H1 (cell line): ENCODE data around the gene CLPTM1L. TPM values are rescaled to one million over a fixed set of nuclear protein-coding genes. Genes with fewer than 3 reads are reported as not detected.
A peak's percentile ranks its signal among the peaks of the same experiment; 100 is the strongest.

Experiments
- CTCF ChIA-PET: fragments of 300-600 bp; sonication (Branson Sonifier 250); formaldehyde crosslinking; loops from one replicate; lab custom pipeline; 2021; ENCODE audit not compliant: partially characterized antibody; lab: Charles Lee
- POLR2A ChIA-PET: fragments of 300-600 bp; sonication (Branson Sonifier 250); formaldehyde crosslinking; loops from one replicate; lab custom pipeline; 2021; ENCODE audit warnings: inconsistent platforms; ENCODE audit not compliant: partially characterized antibody; lab: Charles Lee
- DNase-seq, 2 experiments: peaks; one replicate each; pipeline versions ENCODE4 v3.0.0 to v3.0.0-alpha.2; 2010 to 2022; ENCODE audit warnings: low spot score in 2 of 2, low read depth in 1 of 2, mixed read lengths in 1 of 2
- FAIRE-seq: peaks from 2 replicates; lab custom pipeline; 2011; peaks lifted over from hg19 to GRCh38; lab: Jason Lieb, UNC
- H2AFZ ChIP-seq: 2 replicates; pipeline ENCODE4 v1.8.1; 2012; ENCODE audit warnings: low read length, inconsistent platforms
- H2AK5ac ChIP-seq: 2 replicates; pipeline ENCODE4 v1.6.1; 2013; ENCODE audit warnings: low read depth, low read length
- H2BK120ac ChIP-seq: replicated peaks from 2 replicates; pipeline ENCODE3; 2013; ENCODE audit warnings: low read depth, low read length, inconsistent platforms
- H2BK12ac ChIP-seq: 2 replicates; pipeline ENCODE4 v1.6.1; 2013; ENCODE audit warnings: low read depth, low read length
- H2BK15ac ChIP-seq: 2 replicates; pipeline ENCODE4 v1.6.1; 2013; ENCODE audit warnings: low read length
- H2BK20ac ChIP-seq: 2 replicates; pipeline ENCODE4 v1.6.1; 2013; ENCODE audit warnings: low read length
- H2BK5ac ChIP-seq: 2 replicates; pipeline ENCODE4 v1.6.1; 2013; ENCODE audit warnings: low read depth, low read length
- H3K14ac ChIP-seq: 2 replicates; pipeline ENCODE4 v1.6.1; 2013; ENCODE audit warnings: inconsistent platforms; ENCODE audit not compliant: insufficient read length
- H3K18ac ChIP-seq: 2 replicates; pipeline ENCODE4 v1.6.1; 2013; ENCODE audit warnings: low read length; ENCODE audit errors: extremely low read depth
- H3K23ac ChIP-seq: 2 replicates; pipeline ENCODE4 v1.6.1; 2013; ENCODE audit warnings: inconsistent platforms; ENCODE audit not compliant: insufficient read length
- H3K23me2 ChIP-seq: 2 replicates; pipeline ENCODE4 v1.6.1; 2013; ENCODE audit warnings: low read depth, low read length
- H3K27ac ChIP-seq: 2 replicates; pipeline ENCODE4 v1.6.1; 2011; ENCODE audit warnings: low read depth, low read length, inconsistent platforms
- H3K27me3 ChIP-seq, 4 experiments: replicated peaks in 1 of 4; 1 replicate in 1 of 4; 2 replicates in 3 of 4; pipeline versions ENCODE4 v1.6.1 to v1.8.1; 2011 to 2013; ENCODE audit warnings: low read length in 3 of 4, mild to moderate bottlenecking in 3 of 4, inconsistent platforms in 2 of 4, mixed read lengths in 2 of 4, moderate library complexity in 1 of 4; ENCODE audit not compliant: control insufficient read depth in 3 of 4, insufficient read depth in 3 of 4; ENCODE audit errors: extremely low read depth in 1 of 4
- H3K36me3 ChIP-seq, 4 experiments: 2 replicates each; pipeline versions ENCODE4 v1.6.1 to v1.8.1; 2011 to 2013; ENCODE audit warnings: mild to moderate bottlenecking in 4 of 4, low read length in 3 of 4, moderate library complexity in 2 of 4, control low read depth in 1 of 4, inconsistent platforms in 1 of 4; ENCODE audit not compliant: insufficient read depth in 4 of 4, control insufficient read depth in 2 of 4
- H3K4ac ChIP-seq: replicated peaks from 2 replicates; pipeline ENCODE3; 2013; ENCODE audit warnings: low read length, low read depth, mixed read lengths, inconsistent platforms; ENCODE audit not compliant: insufficient read length
- H3K4me1 ChIP-seq, 4 experiments: replicated peaks in 1 of 4; 1 replicate in 1 of 4; 2 replicates in 3 of 4; pipeline versions ENCODE4 v1.6.1 to v1.8.1; 2011 to 2013; ENCODE audit warnings: low read length in 3 of 4, inconsistent platforms in 2 of 4, mixed read lengths in 1 of 4; ENCODE audit not compliant: insufficient read depth in 4 of 4, control insufficient read depth in 3 of 4
- H3K4me2 ChIP-seq, 2 experiments: 2 replicates each; pipeline versions ENCODE4 v1.6.1 to v1.8.1; 2011 to 2013; ENCODE audit warnings: low read depth in 2 of 2, low read length in 2 of 2, control low read depth in 1 of 2, inconsistent platforms in 1 of 2, mild to moderate bottlenecking in 1 of 2; ENCODE audit not compliant: insufficient read depth in 1 of 2
- H3K4me3 ChIP-seq, 4 experiments: fragments of 200-600, 300-600 bp in 1 of 4; sonication (generic), shearing (Covaris generic), sonication (Bioruptor Twin) in 1 of 4; 2 replicates each; pipeline versions ENCODE4 v1.5.1 to v1.8.1; 2011 to 2016; ENCODE audit warnings: low read length in 4 of 4, low read depth in 3 of 4, control low read depth in 2 of 4, inconsistent platforms in 2 of 4, mild to moderate bottlenecking in 2 of 4, mixed read lengths in 1 of 4, moderate library complexity in 1 of 4; ENCODE audit not compliant: insufficient read depth in 2 of 4; ENCODE audit errors: extremely low read depth in 1 of 4
- H3K56ac ChIP-seq: replicated peaks from 2 replicates; pipeline ENCODE3; 2013; ENCODE audit warnings: low read depth, mild to moderate bottlenecking, mixed read lengths, low read length, inconsistent platforms; ENCODE audit not compliant: insufficient read length
- H3K79me1 ChIP-seq: 2 replicates; pipeline ENCODE4 v1.6.1; 2013; ENCODE audit warnings: low read depth, low read length, control low read depth
- H3K79me2 ChIP-seq, 2 experiments: 2 replicates each; pipeline versions ENCODE4 v1.6.1 to v1.8.1; 2012 to 2013; ENCODE audit warnings: low read length in 2 of 2, mild to moderate bottlenecking in 2 of 2, inconsistent platforms in 1 of 2; ENCODE audit not compliant: insufficient read depth in 2 of 2, control insufficient read depth in 1 of 2
- H3K9ac ChIP-seq, 4 experiments: replicated peaks in 1 of 4; 1 replicate in 1 of 4; 2 replicates in 3 of 4; pipeline versions ENCODE4 v1.6.1 to v1.8.1; 2011 to 2013; ENCODE audit warnings: low read depth in 3 of 4, low read length in 3 of 4, control low read depth in 2 of 4, mild to moderate bottlenecking in 2 of 4, moderate library complexity in 2 of 4, inconsistent platforms in 1 of 4; ENCODE audit errors: extremely low read depth in 1 of 4
- H3K9me3 ChIP-seq, 2 experiments: 2 replicates each; pipeline versions ENCODE4 v1.6.1 to v1.8.1; 2012 to 2013; ENCODE audit warnings: mild to moderate bottlenecking in 2 of 2, moderate library complexity in 2 of 2, control low read depth in 1 of 2, inconsistent platforms in 1 of 2, low read depth in 1 of 2, low read length in 1 of 2, mixed read lengths in 1 of 2; ENCODE audit not compliant: insufficient read depth in 2 of 2
- H4K20me1 ChIP-seq, 2 experiments: replicated peaks in 1 of 2; 2 replicates each; pipeline versions ENCODE3 to v1.8.1; 2011 to 2013; ENCODE audit warnings: inconsistent platforms in 2 of 2, low read length in 2 of 2, mild to moderate bottlenecking in 1 of 2; ENCODE audit not compliant: insufficient read depth in 2 of 2, control insufficient read depth in 1 of 2
- H4K5ac ChIP-seq: 2 replicates; pipeline ENCODE4 v1.6.1; 2013; ENCODE audit warnings: low read length, low read depth, mixed read lengths, inconsistent platforms; ENCODE audit not compliant: insufficient read length
- H4K8ac ChIP-seq: 2 replicates; pipeline ENCODE4 v1.8.0; 2013; ENCODE audit warnings: mild to moderate bottlenecking, moderate library complexity, low read length, inconsistent platforms; ENCODE audit not compliant: insufficient read depth; ENCODE audit errors: extremely low read depth
- H4K91ac ChIP-seq: replicated peaks from 2 replicates; pipeline ENCODE3; 2013; ENCODE audit warnings: low read length, mixed read lengths, inconsistent platforms; ENCODE audit not compliant: insufficient read length
- EGR1 ChIP-seq: IDR thresholded peaks from 2 replicates; pipeline ENCODE4 v1.6.1; 2011; ENCODE audit warnings: low read depth, low read length, borderline replicate concordance
- GTF2F1 ChIP-seq: IDR thresholded peaks from 2 replicates; pipeline ENCODE4 v1.6.1; 2012; ENCODE audit warnings: low read depth, low read length, improper control_type of control experiment, borderline replicate concordance
- JUND ChIP-seq: IDR thresholded peaks from 2 replicates; pipeline ENCODE4 v1.6.1; 2011; ENCODE audit warnings: mild to moderate bottlenecking, improper control_type of control experiment, low read length
- NANOG ChIP-seq: IDR thresholded peaks from 2 replicates; pipeline ENCODE4 v1.6.1; 2011; ENCODE audit warnings: low read length, low read depth, mild to moderate bottlenecking, inconsistent platforms; ENCODE audit not compliant: insufficient read depth, poor library complexity, severe bottlenecking
- RAD21 ChIP-seq, 2 experiments: IDR thresholded peaks in 1 of 2; conservative IDR thresholded peaks in 1 of 2; 2 replicates each; pipeline ENCODE4 v1.6.1; 2011; ENCODE audit warnings: low read depth in 2 of 2, low read length in 2 of 2, improper control_type of control experiment in 1 of 2, inconsistent platforms in 1 of 2, mild to moderate bottlenecking in 1 of 2, moderate library complexity in 1 of 2
- RBBP5 ChIP-seq: IDR thresholded peaks from 2 replicates; pipeline ENCODE4 v1.7.1; 2012; ENCODE audit warnings: low read depth, mild to moderate bottlenecking, inconsistent platforms, low read length, moderate library complexity, borderline replicate concordance
- RNF2 ChIP-seq: fragments of 200-900, 300-1000 bp; sonication (generic); IDR thresholded peaks from 2 replicates; pipeline ENCODE4 v1.7.1; 2016; ENCODE audit warnings: borderline replicate concordance, low read depth, mild to moderate bottlenecking, antibody characterized with exemption, low read length; ENCODE audit not compliant: poor library complexity, severe bottlenecking; ENCODE audit errors: missing control alignments
- SP2 ChIP-seq: IDR thresholded peaks from 2 replicates; pipeline ENCODE4 v1.6.1; 2012; ENCODE audit warnings: mild to moderate bottlenecking, low read length, inconsistent platforms
- TAF1 ChIP-seq: IDR thresholded peaks from 2 replicates; pipeline ENCODE4 v1.6.1; 2011; ENCODE audit warnings: mild to moderate bottlenecking, low read depth, low read length
- TAF7 ChIP-seq: optimal IDR thresholded peaks from 2 replicates; pipeline ENCODE3; 2011; ENCODE audit warnings: low read depth, mild to moderate bottlenecking, inconsistent platforms, low read length, moderate library complexity, borderline replicate concordance
- WGBS, 2 experiments: shearing (Covaris generic) in 1 of 2; methylation state at CpG; one replicate each; pipeline versions ENCODE4 v1.1.6 to v1.1.7; 2013 to 2015; ENCODE audit warnings: low lambda C conversion rate in 2 of 2, mixed read lengths in 2 of 2, inconsistent platforms in 1 of 2, low coverage in 1 of 2, missing lambda C conversion rate in 1 of 2; ENCODE audit not compliant: insufficient replicate concordance in 2 of 2, insufficient coverage in 1 of 2, insufficient read length in 1 of 2; ENCODE audit errors: extremely low coverage in 1 of 2, missing lambda C conversion rate in 1 of 2; 5-methylcytosine and 5-hydroxymethylcytosine counted together
- polyA plus RNA-seq, 7 experiments: library from polyadenylated mRNA; depleted of rRNA in 3 of 7; stranded (reverse) in 5 of 7; unstranded in 2 of 7; fragments of >200 nt in 5 of 7; fragments of 200-250 nt in 2 of 7; gene quantifications; 1 replicate in 5 of 7; 2 replicates in 1 of 7; 4 replicates in 1 of 7; pipeline versions ENCODE4 v1.2.1 to v1.2.3, GENCODE V29; 2011 to 2013; ENCODE audit warnings: missing spikeins in 2 of 7, mixed read lengths in 2 of 7
- total RNA-seq: library from RNA; stranded (reverse); fragmentation: NEBNext Ultra II Directional; extraction: Animal tissue kit (Norgen Biotek cat#: 25700); gene quantifications from 2 replicates; pipeline ENCODE4 v1.2.1, GENCODE V29; 2021
- TF ChIP-seq, protein P1 (sequence below): IDR thresholded peaks from 2 replicates; pipeline ENCODE4 v1.6.1; 2011; ENCODE audit warnings: low read length, improper control_type of control experiment

The CLPTM1L gene
- total and polyA plus RNA-seq, 2 of the 8 experiments (the other 6 are each of a cell fraction or from before 2014, with no cell fraction given) = 102 to 119 TPM

DNA sequence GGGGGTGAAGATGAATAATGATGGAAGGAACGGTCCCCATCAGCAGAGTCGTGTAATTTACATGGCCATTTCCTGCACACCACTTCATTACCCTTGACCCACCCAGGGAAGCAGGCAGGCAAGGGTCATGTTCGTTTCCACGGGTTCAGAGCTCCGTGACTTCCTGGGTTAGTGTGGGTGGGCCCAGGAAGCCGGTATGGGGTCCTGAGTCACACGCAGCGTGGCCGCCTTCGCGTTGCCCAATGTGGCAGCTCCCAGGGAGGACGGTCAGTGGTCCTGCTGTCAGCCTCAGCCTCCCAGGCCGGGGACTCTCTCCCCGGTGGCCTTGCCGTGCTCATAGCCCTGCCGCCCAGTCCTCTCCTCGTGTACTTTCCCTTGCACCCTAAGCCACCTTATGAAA, 44.9 kb downstream of the CLPTM1L start:
- Histone ChIP-seq H2AK5ac (no peak overlapping the region), H3K14ac (no peak overlapping the region), H3K79me1 (no peaks in the 10 kb centered on the region), H2BK120ac (no peak overlapping the region), H3K27ac (no peak overlapping the region), H2BK5ac (no peak overlapping the region), H3K4me2 (no peak overlapping the region), H3K56ac (no peak overlapping the region), H3K9me3 (no peaks in the 10 kb centered on the region; a peak in 1 of 4 replicates), H4K91ac (no peak overlapping the region), H3K36me3 (no peaks in the 10 kb centered on the region), H3K4me1 (peaks cover 0 to 7% (median 6%) of the 10 kb centered on the region in 4 experiments; a peak in 5 of 7 replicates), H2BK15ac (no peak overlapping the region), H2BK20ac (no peak overlapping the region), H2AFZ (no peak overlapping the region), H3K18ac (no peak overlapping the region), H2BK12ac (no peak overlapping the region), H3K23me2 (peaks cover 5% of the 10 kb centered on the region; the same call in 1 of the 2 replicates), H3K27me3 (peaks cover 0 to 8% (median 2%) of the 10 kb centered on the region in 4 experiments; a peak in 4 of 7 replicates), H3K4ac (no peak overlapping the region), H4K8ac (0 out of 2 replicates have a peak overlapping the region, but pooled peaks have one; percentile 35), H3K23ac (no peak overlapping the region), H3K4me3 (no peak overlapping the region), H3K9ac (no peak overlapping the region), H4K20me1 (no peaks in the 10 kb centered on the region), H4K5ac (no peak overlapping the region), H3K79me2 (no peaks in the 10 kb centered on the region)
- DNase-seq (no peak), FAIRE-seq (no peak)
- 94% methylated on average over 17 of the region's 17 CpGs; no CpG with 5 or more reads in 1 of the 2 experiments for WGBS, 2 experiments
- ChIA-PET POLR2A (interaction anchor here (1.2 kb wide), 1 partner anchor 15 kb away, joined by 5 read pairs; no protein-coding TSS in a partner anchor), CTCF (interaction anchor here (1.3 kb wide), 1 partner anchor 180 kb away, joined by 3 read pairs; no protein-coding TSS in a partner anchor)
- no peak for TF ChIP-seq RAD21 (IDR thresholded peaks at IDR 0.05 in 1 of 2, conservative IDR thresholded peaks at IDR 0.05 in 1 of 2; ENCODE audit: low read depth in 2 of 2, low read length in 2 of 2)
- no peak for TF ChIP-seq NANOG
- TF ChIP-seq GTF2F1 = no peak
- TF ChIP-seq SP2 = no peak
- TF ChIP-seq TAF7 = no peak
- no peak for TF ChIP-seq TAF1
- TF ChIP-seq EGR1 = no peak
- TF ChIP-seq RNF2 = no peak
- TF ChIP-seq, protein P1, sequence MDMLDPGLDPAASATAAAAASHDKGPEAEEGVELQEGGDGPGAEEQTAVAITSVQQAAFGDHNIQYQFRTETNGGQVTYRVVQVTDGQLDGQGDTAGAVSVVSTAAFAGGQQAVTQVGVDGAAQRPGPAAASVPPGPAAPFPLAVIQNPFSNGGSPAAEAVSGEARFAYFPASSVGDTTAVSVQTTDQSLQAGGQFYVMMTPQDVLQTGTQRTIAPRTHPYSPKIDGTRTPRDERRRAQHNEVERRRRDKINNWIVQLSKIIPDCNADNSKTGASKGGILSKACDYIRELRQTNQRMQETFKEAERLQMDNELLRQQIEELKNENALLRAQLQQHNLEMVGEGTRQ = no peak
- no peak for TF ChIP-seq RBBP5
- TF ChIP-seq JUND = no peak
